Amniotic epithelial cell (primary cell): ENCODE measurements around the gene MTARC1.

Source experiments
- DNase-seq: peaks from one replicate; pipeline ENCODE4 v3.0.0-alpha.2; 2010; ENCODE audit warnings: low read depth

The MTARC1 gene

GRCh38 chr1:220770245-220770913, 16.3 kb upstream of the MTARC1 start:
- no peak for DNase-seq

- DNase-seq = no peak
These were observed 13.9 kb upstream of the MTARC1 start for GRCh38 chr1:220772846-220773245.

DNA sequence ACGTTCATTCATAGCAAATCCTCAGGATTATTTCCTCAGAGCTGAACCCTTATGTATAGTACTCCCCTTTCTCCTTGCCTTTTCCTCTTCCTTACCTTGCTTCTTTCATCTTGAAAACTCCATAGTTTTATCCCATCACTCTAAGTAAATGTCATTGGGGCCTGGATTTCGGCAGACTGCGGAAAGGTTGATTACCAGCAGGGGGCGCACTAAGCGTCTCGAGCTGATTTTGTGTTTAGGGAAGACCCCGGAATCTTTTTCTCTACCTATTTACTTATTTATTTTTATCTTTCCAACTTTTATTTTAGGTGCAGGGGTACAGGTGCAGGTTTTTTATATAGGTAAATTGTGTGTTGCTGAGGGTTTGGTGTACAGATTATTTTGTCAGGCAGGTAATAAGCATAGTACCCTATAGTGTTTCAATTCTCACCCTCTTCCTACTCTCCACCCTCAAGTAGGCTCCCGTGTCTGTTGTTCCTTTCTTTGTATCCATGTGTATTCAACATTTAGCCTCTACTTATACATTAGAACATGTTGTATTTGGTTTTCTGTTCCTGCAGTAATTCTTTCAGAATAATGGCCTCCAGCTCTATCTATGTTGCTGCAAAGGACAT, 11.4 kb upstream of the MTARC1 start:
- DNase-seq = no peak

DNA sequence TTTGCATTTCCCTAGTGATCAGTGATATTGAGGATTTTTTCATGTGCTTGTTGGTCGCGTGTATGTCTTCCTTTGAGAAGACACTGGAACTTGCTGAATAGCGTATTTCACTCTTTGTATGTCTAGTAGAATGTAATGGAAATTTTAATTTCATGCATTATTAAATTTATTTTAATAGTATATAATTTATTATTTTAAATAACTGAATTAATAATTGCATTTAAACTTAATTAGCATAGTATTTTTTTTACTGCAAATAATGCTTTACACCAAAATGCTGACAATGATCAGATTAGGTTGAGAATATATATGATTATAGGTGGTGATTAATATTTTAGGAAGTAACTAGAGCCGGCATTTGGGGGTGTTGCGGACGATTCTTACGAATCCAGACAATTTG, 10.5 kb upstream of the MTARC1 start:
- no peak for DNase-seq

- peak; percentile 40 for DNase-seq
These were observed 9.9 kb upstream of the MTARC1 start for GRCh38 chr1:220776720-220777326.

DNA sequence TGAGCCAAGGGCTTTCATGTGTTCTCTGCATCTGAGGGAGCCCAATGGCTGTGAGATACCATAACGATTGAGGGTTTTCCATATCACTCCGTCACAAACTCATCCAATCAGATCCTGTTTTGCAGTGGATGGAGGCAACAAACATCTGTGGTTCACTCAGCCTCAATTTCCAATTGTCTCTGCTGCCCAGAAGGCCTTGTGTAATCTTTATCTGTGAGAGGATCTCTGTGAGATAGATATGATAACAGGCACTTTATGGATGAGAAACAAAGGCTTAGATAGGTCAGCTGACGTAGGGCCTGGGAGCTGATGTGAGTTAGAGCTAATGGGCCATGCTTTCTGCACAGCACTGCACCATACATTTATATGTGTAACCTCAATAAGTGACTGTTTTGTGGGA, 3.3 kb upstream of the MTARC1 start:
- no peak for DNase-seq

- DNase-seq = no peak
These were observed 2.0 kb upstream of the MTARC1 start for GRCh38 chr1:220784751-220785150.

DNA sequence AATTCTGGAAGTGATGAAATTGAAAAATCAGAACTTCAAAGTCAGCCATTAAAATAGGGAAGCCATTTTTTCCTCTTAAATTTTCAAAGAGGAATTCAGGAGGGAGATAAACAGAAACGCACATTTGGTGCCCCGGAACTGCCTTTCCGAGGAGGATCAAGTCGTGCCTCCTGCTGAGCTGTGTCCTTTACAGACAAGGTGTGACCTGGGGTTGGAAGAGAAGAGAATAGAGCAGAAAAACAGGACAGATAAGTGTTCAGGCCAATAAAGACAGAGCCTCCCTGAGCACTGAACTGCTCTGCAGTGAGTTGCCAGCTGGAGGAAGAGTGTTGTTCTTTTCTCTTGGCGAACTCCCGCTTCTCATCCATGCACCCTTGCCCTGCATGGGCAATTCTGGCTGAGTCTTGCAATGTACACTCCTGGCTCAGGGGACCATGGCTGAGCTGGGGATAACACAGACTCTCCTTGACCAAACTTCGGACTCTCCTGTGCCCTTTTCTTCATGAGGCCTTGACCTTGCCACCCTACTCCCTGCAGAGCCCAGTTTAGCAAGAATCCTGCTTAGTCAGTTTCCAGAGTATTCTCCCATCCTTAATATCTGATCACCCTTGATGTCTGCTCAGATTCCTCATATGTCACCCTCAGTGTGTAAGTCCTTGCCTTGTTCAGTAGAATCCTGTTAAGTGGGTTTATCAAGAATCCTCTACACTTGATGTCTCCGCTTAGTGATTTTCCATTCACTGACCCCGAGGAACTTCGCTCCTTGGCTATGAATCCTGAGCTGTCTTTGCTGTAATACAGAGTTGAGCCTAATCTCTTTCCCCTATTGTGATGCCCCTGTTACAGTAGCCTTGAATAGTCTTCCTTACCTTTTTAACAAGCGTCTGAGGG, 1.3 kb upstream of the MTARC1 start:
- DNase-seq = no peak

DNA sequence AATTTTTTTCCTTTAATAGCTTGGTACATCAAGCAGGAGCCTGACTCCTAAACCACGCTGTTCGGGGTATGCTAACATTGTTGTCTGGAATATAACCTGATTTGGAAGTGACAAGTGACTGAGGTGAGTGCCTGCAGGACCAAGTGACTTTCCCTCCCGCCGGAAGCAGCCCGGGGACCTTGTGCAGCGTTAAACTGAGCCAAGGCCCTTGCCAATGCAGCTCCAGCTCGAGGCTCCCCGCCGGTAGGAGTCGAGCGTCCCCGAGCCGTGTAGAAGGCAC, 716 bp upstream of the MTARC1 start:
- DNase-seq = no peak

GRCh38 chr1:220787069-220787619, 431 bp downstream of the MTARC1 start:
- DNase-seq = no peak

DNA sequence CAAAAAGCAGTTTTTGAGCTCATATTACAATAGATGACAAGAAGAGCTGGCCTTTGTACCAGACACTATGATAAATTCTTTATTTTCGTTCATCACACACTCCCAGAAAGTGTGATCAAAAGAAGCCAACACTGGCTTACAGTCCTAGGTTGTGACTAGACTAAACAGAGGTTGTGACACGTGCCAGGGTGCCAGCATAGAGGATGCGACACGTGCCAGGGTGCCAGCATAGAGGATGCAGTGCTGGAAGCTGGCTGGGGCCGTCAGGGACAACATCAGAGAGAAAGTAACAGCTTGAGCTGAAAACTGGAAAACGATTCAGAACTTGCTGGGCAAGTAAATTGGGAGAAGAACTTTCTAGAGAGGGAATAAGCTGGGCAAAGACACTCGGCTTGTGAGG, 2.2 kb downstream of the MTARC1 start:
- no peak for DNase-seq

DNA sequence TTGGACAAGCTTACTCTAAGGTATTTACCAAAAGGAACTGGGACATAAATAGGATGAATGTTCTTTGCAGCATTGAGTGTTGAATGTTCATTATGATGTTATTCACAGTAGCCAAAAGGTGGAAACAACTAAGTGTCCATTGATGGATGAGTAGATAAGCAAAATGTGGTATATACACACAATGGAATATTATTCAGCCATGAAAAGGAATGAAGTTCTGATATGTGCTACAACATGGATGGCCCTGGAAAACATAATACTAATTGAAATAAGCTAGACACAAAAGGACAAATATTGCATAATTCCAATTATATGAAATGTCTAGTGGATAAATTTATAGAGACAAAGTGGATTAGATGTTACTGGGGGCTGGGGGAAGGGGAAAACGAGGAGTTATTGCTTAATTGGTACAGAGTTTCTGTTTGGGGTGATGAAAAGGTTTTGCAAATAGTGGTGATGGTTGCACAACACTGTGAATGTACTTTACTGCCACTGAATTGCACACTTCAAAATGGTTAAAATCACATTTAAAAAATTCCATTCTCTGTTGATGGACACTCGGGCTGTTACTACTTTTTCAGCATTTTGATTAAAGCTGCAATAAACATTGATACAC, 2.9 kb downstream of the MTARC1 start:
- DNase-seq = peak; percentile 67

DNA sequence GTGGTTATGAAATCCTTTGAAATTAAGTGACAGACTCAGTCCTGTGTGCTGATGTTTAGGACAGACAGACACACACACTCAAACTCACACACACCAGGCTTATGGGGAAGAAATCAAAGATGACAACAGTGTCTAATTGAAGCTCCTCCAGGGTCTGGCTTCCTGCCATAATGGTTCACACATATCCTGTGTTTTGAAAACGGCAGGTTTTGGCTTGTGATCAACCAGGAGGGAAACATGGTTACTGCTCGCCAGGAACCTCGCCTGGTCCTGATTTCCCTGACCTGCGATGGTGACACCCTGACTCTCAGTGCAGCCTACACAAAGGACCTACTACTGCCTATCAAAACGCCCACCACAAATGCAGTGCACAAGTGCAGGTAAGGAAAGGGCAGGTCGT, 4.6 kb downstream of the MTARC1 start:
- DNase-seq = no peak

DNA sequence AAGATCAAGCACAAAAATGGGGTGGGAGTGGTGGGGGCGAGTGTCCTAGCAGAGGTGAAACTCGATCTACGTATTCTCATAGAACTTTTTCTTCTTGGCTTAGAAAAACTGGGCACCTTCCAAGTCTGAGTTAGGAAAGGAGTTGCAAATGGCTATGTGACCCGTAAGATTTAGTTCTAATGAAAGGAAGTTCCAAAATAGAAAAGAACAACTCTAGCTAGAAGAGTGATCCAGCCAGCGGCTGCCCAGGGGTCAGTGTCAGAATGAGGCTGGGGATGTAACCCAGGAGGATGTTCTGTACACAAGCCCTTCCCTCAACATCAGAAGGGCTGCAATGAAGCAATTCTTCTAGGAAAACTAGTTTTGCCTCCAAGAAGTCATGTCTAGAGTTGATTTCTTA, 5.2 kb downstream of the MTARC1 start:
- DNase-seq = no peak

- no peak for DNase-seq
These were observed 9.8 kb downstream of the MTARC1 start for GRCh38 chr1:220796530-220796929.

GRCh38 chr1:220797044-220797443, 10.3 kb downstream of the MTARC1 start:
- DNase-seq = no peak

GRCh38 chr1:220797553-220797952, 10.8 kb downstream of the MTARC1 start:
- no peak for DNase-seq

DNA sequence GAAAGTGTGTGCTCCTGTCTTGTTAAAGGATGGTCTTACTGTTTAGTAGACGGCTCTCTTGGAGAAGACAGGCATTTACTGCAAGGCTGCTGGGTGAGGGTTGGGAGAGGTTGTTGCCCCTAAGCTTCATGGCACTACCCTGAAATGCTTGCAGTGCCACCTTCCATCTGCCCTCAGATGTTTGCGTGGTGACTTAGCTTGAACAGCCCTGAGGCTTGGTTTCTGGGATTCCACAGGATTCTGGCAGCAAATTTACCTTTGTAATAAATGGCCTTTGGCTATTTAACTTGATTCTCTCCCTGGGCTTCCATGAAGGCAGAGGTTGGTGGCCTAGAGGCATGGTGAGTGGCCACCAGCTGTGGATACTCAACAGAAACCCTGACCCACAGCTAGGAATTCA, 11.6 kb downstream of the MTARC1 start:
- no peak for DNase-seq

- DNase-seq = no peak
These were observed 13.5 kb downstream of the MTARC1 start for GRCh38 chr1:220800262-220800661.

GRCh38 chr1:220803401-220804201, 16.9 kb downstream of the MTARC1 start:
- peak; percentile 35 for DNase-seq

DNA sequence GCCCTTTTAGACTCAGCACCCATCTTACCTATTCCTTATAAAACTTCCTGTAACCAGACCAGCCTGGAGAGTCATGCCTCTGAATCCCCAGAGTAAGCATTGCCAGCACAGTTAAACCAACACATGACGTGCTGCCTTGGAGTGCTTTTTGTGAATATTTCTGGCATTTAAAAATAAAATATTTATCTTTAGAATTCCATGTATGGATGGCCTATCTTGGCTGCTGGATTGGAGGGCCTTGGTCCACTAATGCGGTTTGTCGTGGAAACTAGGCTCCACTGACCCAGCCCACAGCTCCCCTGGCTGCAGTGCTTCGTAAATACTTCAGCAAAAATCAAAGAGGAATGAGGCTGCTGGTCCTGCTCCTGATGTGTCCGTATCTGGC, 17.5 kb downstream of the MTARC1 start:
- DNase-seq = no peak
